Cardiac muscle cell (in vitro differentiated cells and primary cell): ENCODE measurements around the gene KLHL40. TPM values are rescaled to one million over a fixed set of nuclear protein-coding genes. Genes with fewer than 3 reads are reported as not detected.

Experiments used
- DNase-seq, 2 donors: peaks; one replicate each; pipeline versions ENCODE4 v3.0.0 to v3.0.0-alpha.2; 2010 to 2017; ENCODE audit warnings: low read depth in 1 of 2, low spot score in 1 of 2
- H3K27ac ChIP-seq: fragments of 200-600 bp; sonication (generic); 2 replicates; pipeline ENCODE4 v1.5.1; 2016
- H3K27me3 ChIP-seq: fragments of 200-600 bp; sonication (generic); 2 replicates; pipeline ENCODE4 v1.6.0; 2016; ENCODE audit warnings: control low read depth
- H3K36me3 ChIP-seq: fragments of 200-600 bp; sonication (generic); 2 replicates; pipeline ENCODE4 v1.5.1; 2016; ENCODE audit warnings: control low read depth
- H3K4me1 ChIP-seq: fragments of 200-600 bp; sonication (generic); 2 replicates; pipeline ENCODE4 v1.8.1; 2017; ENCODE audit warnings: low read depth, mild to moderate bottlenecking, mixed run types
- H3K4me3 ChIP-seq: fragments of 200-600 bp; sonication (generic); 2 replicates; pipeline ENCODE4 v1.5.1; 2016; ENCODE audit warnings: mild to moderate bottlenecking
- H3K9me3 ChIP-seq: fragments of 200-600 bp; sonication (generic); 2 replicates; pipeline ENCODE4 v1.5.1; 2017; ENCODE audit warnings: low read depth, mild to moderate bottlenecking, control low read depth
- CTCF ChIP-seq: IDR thresholded peaks from 2 replicates; pipeline ENCODE4 v1.5.1; 2012; ENCODE audit warnings: low read depth, mild to moderate bottlenecking, low read length
- polyA plus RNA-seq: library from polyadenylated mRNA; unstranded; fragments of >200 nt; fragmentation: Nextera tagmentation; extraction: Ambion mirVana; gene quantifications from 2 replicates; pipeline ENCODE4 v1.2.1, GENCODE V29; 2016
- total RNA-seq: library from RNA; depleted of rRNA; stranded (reverse); fragments of >200 nt; gene quantifications from 2 replicates; pipeline ENCODE4 v1.2.3, GENCODE V29; 2016

The KLHL40 gene
- total and polyA plus RNA-seq, 2 experiments from 2014 or later, result 0.39 to 0.66 TPM

GRCh38 chr3:42690766-42691680, 5.7 kb downstream of the KLHL40 start:
- no peak for DNase-seq
- Histone ChIP-seq H3K27me3 (no peaks in the 10 kb centered on the region), H3K4me3 (no peak overlapping the region), H3K4me1 (no peaks in the 10 kb centered on the region), H3K36me3 (no peaks in the 10 kb centered on the region), H3K27ac (no peak overlapping the region), H3K9me3 (no peaks in the 10 kb centered on the region)
- TF ChIP-seq CTCF, result no peak

- H3K9me3 ChIP-seq, result no peaks in the 10 kb centered on the region
- H3K27ac ChIP-seq, result no peak overlapping the region
- DNase-seq, result no peak
- H3K4me3 ChIP-seq, result no peak overlapping the region
- no peaks in the 10 kb centered on the region for H3K4me1 ChIP-seq
- H3K27me3 ChIP-seq, result no peaks in the 10 kb centered on the region
- no peaks in the 10 kb centered on the region for H3K36me3 ChIP-seq
- TF ChIP-seq CTCF, result no peak
These were observed 6.7 kb downstream of the KLHL40 start for GRCh38 chr3:42691816-42692666.

GRCh38 chr3:42692667-42693529, 7.6 kb downstream of the KLHL40 start:
- no peak for TF ChIP-seq CTCF
- Histone ChIP-seq H3K9me3 (no peaks in the 10 kb centered on the region), H3K4me1 (no peaks in the 10 kb centered on the region), H3K27ac (no peak overlapping the region), H3K4me3 (no peak overlapping the region), H3K36me3 (no peaks in the 10 kb centered on the region), H3K27me3 (no peaks in the 10 kb centered on the region)
- no peak for DNase-seq

- no peak overlapping the region for H3K27ac ChIP-seq
- DNase-seq, result no peak
- no peaks in the 10 kb centered on the region for H3K27me3 ChIP-seq
- TF ChIP-seq CTCF, result no peak
- H3K36me3 ChIP-seq, result no peaks in the 10 kb centered on the region
- H3K4me3 ChIP-seq, result no peak overlapping the region
- H3K9me3 ChIP-seq, result no peaks in the 10 kb centered on the region
- H3K4me1 ChIP-seq, result no peaks in the 10 kb centered on the region
These were observed 8.2 kb downstream of the KLHL40 start for GRCh38 chr3:42693530-42693930.

GRCh38 chr3:42694366-42694765, 9.0 kb downstream of the KLHL40 start:
- Histone ChIP-seq H3K36me3 (no peaks in the 10 kb centered on the region), H3K27me3 (no peaks in the 10 kb centered on the region), H3K9me3 (no peaks in the 10 kb centered on the region), H3K4me3 (no peak overlapping the region), H3K27ac (no peak overlapping the region), H3K4me1 (no peaks in the 10 kb centered on the region)
- DNase-seq, result no peak
- no peak for TF ChIP-seq CTCF
